ENCODE data around the gene GJB1. TPM values are rescaled to one million over a fixed set of nuclear protein-coding genes. Genes with fewer than 3 reads are reported as not detected.
A peak's percentile ranks its signal among the peaks of the same experiment; 100 is the strongest.
"Not testable (repeated sequence)": the region's sequence is repeated elsewhere in the genome, so short reads cannot be mapped to it uniquely, and the experiment has no call there.

The GJB1 gene
- total RNA-seq, 2 experiments from 2014 or later = not detected

GRCh38 chrX:71251466-71251973, 28.5 kb downstream of the GJB1 start:
- Mint-ChIP-seq H3K36me3 (ENCODE audit: low read depth) (peaks cover 19% of the 10 kb centered on the region), H3K4me3 (peak overlapping the region; percentile 21), H3K27me3 (no peaks in the 10 kb centered on the region), H3K27ac (peak overlapping the region; percentile 16), H3K9me3 (no peaks in the 10 kb centered on the region), H3K4me1 (peaks cover 33% of the 10 kb centered on the region)
- DNase-seq = peak; percentile 16
- POLR2A ChIA-PET = interaction anchor here (1.1 to 1.4 kb wide), 2 partner anchors 32 kb away, joined by 3 to 4 read pairs; partner anchors contain the start of gene NONO
- CTCF ChIA-PET = no interaction called here

GRCh38 chrX:71252221-71252620, 29.2 kb downstream of the GJB1 start:
- no peak for DNase-seq
- Mint-ChIP-seq H3K27ac (no peak overlapping the region), H3K36me3 (ENCODE audit: low read depth) (peaks cover 13% of the 10 kb centered on the region), H3K9me3 (no peaks in the 10 kb centered on the region), H3K27me3 (no peaks in the 10 kb centered on the region), H3K4me1 (peaks cover 33% of the 10 kb centered on the region), H3K4me3 (peak overlapping the region; percentile 21)
- POLR2A ChIA-PET = interaction anchor here (1.4 kb wide), 1 partner anchor 31 kb away, joined by 4 read pairs; the partner anchor contains the start of gene NONO
- CTCF ChIA-PET = no interaction called here

GRCh38 chrX:71253253-71254091, 30.4 kb downstream of the GJB1 start:
- peak overlapping the region; percentile 89 for H3K4me3 Mint-ChIP-seq
- no peaks in the 10 kb centered on the region for H3K27me3 Mint-ChIP-seq
- POLR2A ChIA-PET = interaction anchor here (1.0 to 3.7 kb wide), 7 partner anchors 30 to 281 kb away, joined by 3 to 28 read pairs (median 4); partner anchors contain the start of genes NONO, OGT, SNX12 and TAF1
- CTCF ChIA-PET = interaction anchor here (1.1 to 1.2 kb wide), 2 partner anchors 30 to 112 kb away, joined by 4 to 5 read pairs; partner anchors contain the start of genes NONO and TAF1
- peaks cover 13% of the 10 kb centered on the region for H3K36me3 Mint-ChIP-seq (ENCODE audit: low read depth)
- peak; percentile 44 for DNase-seq
- H3K4me1 Mint-ChIP-seq = peaks cover 33% of the 10 kb centered on the region
- no peaks in the 10 kb centered on the region for H3K9me3 Mint-ChIP-seq
- H3K27ac Mint-ChIP-seq = peak overlapping the region; percentile 75

DNA sequence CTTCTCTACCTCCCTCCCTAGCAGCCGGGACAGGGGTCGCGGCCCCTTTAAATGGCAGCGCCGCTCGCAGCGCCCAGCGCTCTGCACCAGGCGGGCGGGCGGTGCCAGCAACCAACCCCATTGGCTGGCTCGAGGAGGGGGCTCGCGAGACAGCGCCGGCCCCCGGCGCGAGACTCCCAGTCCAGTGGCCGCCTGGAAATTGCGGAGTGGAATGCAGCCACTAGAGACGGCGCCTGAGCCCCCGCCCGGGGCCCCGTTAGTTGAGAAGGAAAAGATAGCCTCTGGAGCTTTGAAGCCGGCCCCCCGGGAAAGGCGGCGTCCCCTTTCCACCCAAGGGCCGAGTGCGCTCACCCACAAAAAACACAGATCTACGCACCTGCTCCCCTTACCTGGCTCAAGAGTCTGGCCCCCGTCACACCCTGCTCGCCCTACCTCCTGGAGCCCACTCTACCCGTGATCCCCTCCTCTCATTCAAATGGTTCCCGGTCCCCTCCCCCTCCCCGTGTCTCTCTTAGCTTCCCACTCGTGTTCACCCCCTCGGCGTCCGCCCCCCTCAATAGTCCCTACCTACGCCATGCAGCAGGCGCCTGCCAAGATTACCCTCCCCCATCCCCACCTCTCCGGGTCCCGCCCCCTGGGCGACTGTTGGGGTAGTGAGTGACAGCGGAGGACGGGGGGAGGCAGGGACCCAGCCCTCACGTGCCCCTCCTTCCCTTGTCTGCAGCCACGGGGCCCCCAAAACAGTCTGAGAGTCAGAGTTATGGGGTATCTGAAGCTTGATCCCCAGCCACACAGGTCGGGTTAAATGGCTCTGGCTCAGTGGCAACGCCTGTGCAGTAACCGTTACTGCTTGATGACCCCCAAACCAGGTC, 31.3 kb downstream of the GJB1 start, which contains the start of gene ZMYM3:
Gene ZMYM3 (minus strand): TSS at position 49 of the 872 bp plus-strand sequence. CDS start 885 bp downstream, outside the sequence.
- Mint-ChIP-seq H3K27me3 (no peaks in the 10 kb centered on the region), H3K27ac (peak within 1 kb of the TSS; percentile 75), H3K36me3 (ENCODE audit: low read depth) (peaks cover 8% of the 10 kb centered on the region), H3K4me3 (peak within 1 kb of the TSS; percentile 89), H3K9me3 (no peaks in the 10 kb centered on the region), H3K4me1 (peaks cover 33% of the 10 kb centered on the region)
- POLR2A ChIA-PET = interaction anchor here (0.7 to 3.7 kb wide), 10 partner anchors 29 to 281 kb away, joined by 3 to 28 read pairs (median 4); partner anchors contain the start of genes NONO, OGT, SNX12 and TAF1
- DNase-seq = peak; percentile 82
- CTCF ChIA-PET = interaction anchor here (0.6 to 1.4 kb wide), 5 partner anchors 29 to 291 kb away, joined by 3 to 5 read pairs (median 4); partner anchors contain the start of genes NONO and TAF1

GRCh38 chrX:71256051-71256450, 33.0 kb downstream of the GJB1 start:
- ChIA-PET POLR2A (interaction anchor here (3.1 to 3.7 kb wide), 2 partner anchors 28 to 110 kb away, joined by 21 to 28 read pairs; partner anchors contain the start of genes NONO and TAF1), CTCF (interaction anchor here (1.4 kb wide), 1 partner anchor 74 kb away, joined by 3 read pairs; no protein-coding TSS in a partner anchor)
- peaks cover 30% of the 10 kb centered on the region for H3K4me1 Mint-ChIP-seq
- peaks cover under 1% of the 10 kb centered on the region for H3K36me3 Mint-ChIP-seq (ENCODE audit: low read depth)
- no peak overlapping the region for H3K27ac Mint-ChIP-seq
- no peak for DNase-seq
- no peaks in the 10 kb centered on the region for H3K27me3 Mint-ChIP-seq
- H3K9me3 Mint-ChIP-seq = no peaks in the 10 kb centered on the region
- H3K4me3 Mint-ChIP-seq = peak overlapping the region; percentile 89

DNA sequence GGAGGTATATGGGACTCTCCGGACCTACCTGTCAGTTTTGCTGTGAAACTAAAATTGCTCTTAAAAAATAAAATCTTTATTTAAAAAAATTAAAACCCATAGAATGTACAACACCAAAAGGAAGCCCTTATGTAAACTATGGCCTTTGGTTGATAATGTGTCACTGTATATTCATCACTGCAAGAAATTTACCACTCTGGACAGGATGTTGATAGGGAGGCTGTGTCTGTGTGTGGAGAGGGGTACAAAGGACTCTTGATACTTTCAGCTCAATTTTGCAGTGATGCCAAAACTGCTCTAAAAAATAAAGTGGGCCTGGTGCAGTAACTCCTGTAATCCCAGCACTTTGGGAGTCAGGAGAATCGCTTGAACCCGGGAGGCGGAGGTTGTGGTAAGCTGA, 33.8 kb downstream of the GJB1 start:
- Mint-ChIP-seq H3K4me3 (no peak overlapping the region), H3K9me3 (no peaks in the 10 kb centered on the region), H3K36me3 (ENCODE audit: low read depth) (no peaks in the 10 kb centered on the region), H3K27ac (no peak overlapping the region), H3K27me3 (no peaks in the 10 kb centered on the region), H3K4me1 (peaks cover 22% of the 10 kb centered on the region)
- ChIA-PET CTCF (no interaction called here), POLR2A (interaction anchor here (3.7 kb wide), 1 partner anchor 109 kb away, joined by 28 read pairs; the partner anchor contains the start of gene TAF1)
- no peak for DNase-seq

- POLR2A ChIA-PET = not testable (repeated sequence)
Measured at GRCh38 chrX:71268624-71269023, 45.6 kb downstream of the GJB1 start.

GRCh38 chrX:71269801-71270395, 46.9 kb downstream of the GJB1 start:
- Mint-ChIP-seq H3K9me3 (no peaks in the 10 kb centered on the region), H3K27ac (no peak overlapping the region), H3K36me3 (ENCODE audit: low read depth) (no peaks in the 10 kb centered on the region), H3K4me3 (no peak overlapping the region), H3K4me1 (no peaks in the 10 kb centered on the region), H3K27me3 (no peaks in the 10 kb centered on the region)
- ChIA-PET POLR2A (no interaction called here), CTCF (no interaction called here)
- no peak for DNase-seq

More at GRCh38 chrX:71268624-71269023, 45.6 kb downstream of the GJB1 start:
- H3K27me3 Mint-ChIP-seq; H3K4me1 Mint-ChIP-seq; H3K27ac Mint-ChIP-seq; H3K36me3 Mint-ChIP-seq (ENCODE audit: low read depth); DNase-seq; H3K9me3 Mint-ChIP-seq; CTCF ChIA-PET; H3K4me3 Mint-ChIP-seq: not testable (repeated sequence)

- H3K9me3 Mint-ChIP-seq; H3K27me3 Mint-ChIP-seq; CTCF ChIA-PET; H3K4me3 Mint-ChIP-seq; H3K27ac Mint-ChIP-seq; H3K36me3 Mint-ChIP-seq (ENCODE audit: low read depth); POLR2A ChIA-PET; H3K4me1 Mint-ChIP-seq; DNase-seq: not testable (repeated sequence)
Measured at GRCh38 chrX:71272313-71272712, 49.3 kb downstream of the GJB1 start.

Other genes starting within 250 kb of the GJB1 start
- 10 to 100 TPM; 43.2 to 43.5 TPM for gene SNX12, start 154.9 kb upstream of the GJB1 start, total RNA-seq
- 10 to 100 TPM; 18.4 to 20.4 TPM for gene FOXO4, start 127.4 kb upstream of the GJB1 start, total RNA-seq
- 10 to 100 TPM; 26.4 to 29.9 TPM for gene CXorf65, start 116.5 kb upstream of the GJB1 start, total RNA-seq
- 100 to 1,000 TPM; 633 to 637 TPM for gene IL2RG, start 111.6 kb upstream of the GJB1 start, total RNA-seq
- gene MED12, start 104.6 kb upstream of the GJB1 start, total RNA-seq = 10 to 100 TPM; 56.5 to 61.3 TPM
- gene NLGN3, start 78.4 kb upstream of the GJB1 start, total RNA-seq = 1 to 10 TPM in 1 of 2 experiments, under 1 TPM in 1; 0.90 to 1.2 TPM
- gene ZMYM3, start 30.9 kb downstream of the GJB1 start, total RNA-seq = 10 to 100 TPM; 21.5 to 22.2 TPM
- gene NONO, start 60.4 kb downstream of the GJB1 start, total RNA-seq = 100 to 1,000 TPM; 376 to 400 TPM
- 1 to 10 TPM; 2.9 to 4.4 TPM for gene ITGB1BP2, start 78.5 kb downstream of the GJB1 start, total RNA-seq
- 10 to 100 TPM; 29.0 to 33.0 TPM for gene TAF1, start 143.1 kb downstream of the GJB1 start, total RNA-seq